K562 (cell line): ENCODE data around the gene CBX2. TPM values are rescaled to one million over a fixed set of nuclear protein-coding genes. Genes with fewer than 3 reads are reported as not detected.

ENCODE experiments used
- EP400 ChIP-seq: fragments of 450-650 bp; IDR thresholded peaks from 2 replicates; pipeline ENCODE4 v1.6.1; 2017; ENCODE audit warnings: antibody characterized with exemption, mild to moderate bottlenecking, moderate library complexity
- FOXJ2 ChIP-seq: fragments of 200-800 bp; sonication (Bioruptor generic); IDR thresholded peaks from 2 replicates; pipeline ENCODE4 v1.6.1; 2016; ENCODE audit warnings: missing genetic modification characterization, missing compliant biosample characterization
- GTF2E2 ChIP-seq: fragments of 200-800 bp; sonication (Bioruptor generic); IDR thresholded peaks from 2 replicates; pipeline ENCODE4 v1.6.1; 2016; ENCODE audit warnings: missing genetic modification characterization, missing compliant biosample characterization
- HOXB6 ChIP-seq: fragments of 250-450 bp; sonication (Bioruptor Pico); IDR thresholded peaks from 2 replicates; pipeline ENCODE4 v1.5.1; 2022; ENCODE audit warnings: mild to moderate bottlenecking, borderline replicate concordance
- MTF1 ChIP-seq: fragments of 250-450 bp; sonication (Bioruptor Pico); IDR thresholded peaks from 2 replicates; pipeline ENCODE4 v1.9.0; 2021; ENCODE audit warnings: moderate library complexity, mild to moderate bottlenecking, inconsistent platforms, borderline replicate concordance
- SRSF7 ChIP-seq: fragments of 200-400 bp; formaldehyde crosslinking; optimal IDR thresholded peaks from 2 replicates; pipeline ENCODE3; 2017; ENCODE audit warnings: mild to moderate bottlenecking, low read depth, low read length
- ZBTB26 ChIP-seq: fragments of 450-650 bp; formaldehyde crosslinking; IDR thresholded peaks from 2 replicates; pipeline ENCODE4 v1.4.0; 2022; ENCODE audit warnings: missing genetic modification characterization
- polyA plus RNA-seq, 8 experiments: library from polyadenylated mRNA; depleted of rRNA in 4 of 8; stranded (reverse) in 5 of 8; unstranded in 3 of 8; fragments of >200 nt; fragmentation: Nextera tagmentation in 2 of 8; fragmentation: Illumina TruSeq in 1 of 8; extraction: Ambion mirVana in 2 of 8; extraction: Trizol in 1 of 8; gene quantifications; 2 replicates each; pipeline versions ENCODE4 v1.2.1 to v1.2.3, GENCODE V29; 2011 to 2014; ENCODE audit warnings: inconsistent platforms in 1 of 8, missing spikeins in 1 of 8
- total RNA-seq, 7 experiments: library from RNA; depleted of rRNA in 6 of 7; stranded (reverse); fragments of >200 nt in 6 of 7; fragmentation: Illumina TruSeq in 2 of 7; extraction: Trizol in 2 of 7; gene quantifications; 2 replicates each; pipeline versions ENCODE4 v1.2.1 to v1.2.3, GENCODE V29; 2011 to 2021; ENCODE audit warnings: low replicate concordance in 1 of 7
- TF ChIP-seq, protein P1 (sequence below): sonication (generic); formaldehyde crosslinking; IDR thresholded peaks from 2 replicates; pipeline ENCODE4 v1.8.0; 2023; ENCODE audit warnings: mild to moderate bottlenecking, missing genetic modification reagents
- TF ChIP-seq, protein P2 (sequence below), 2 experiments: fragments of 450-650 bp in 1 of 2; sonication (generic) in 1 of 2; formaldehyde crosslinking; conservative IDR thresholded peaks; 2 replicates each; pipeline versions ENCODE4 v1.4.0 to v1.8.1; 2020 to 2022; ENCODE audit warnings: mild to moderate bottlenecking in 1 of 2, missing genetic modification reagents in 1 of 2

The CBX2 gene
- total and polyA plus RNA-seq, 9 of the 15 experiments (the other 6 are each of a cell fraction or from before 2014, with no cell fraction given) = 0.66 to 26.9 (median 13.9) TPM

GRCh38 chr17:79836510-79836971 lies 58.6 kb downstream of the CBX2 start (continued):
- TF ChIP-seq, protein P1, sequence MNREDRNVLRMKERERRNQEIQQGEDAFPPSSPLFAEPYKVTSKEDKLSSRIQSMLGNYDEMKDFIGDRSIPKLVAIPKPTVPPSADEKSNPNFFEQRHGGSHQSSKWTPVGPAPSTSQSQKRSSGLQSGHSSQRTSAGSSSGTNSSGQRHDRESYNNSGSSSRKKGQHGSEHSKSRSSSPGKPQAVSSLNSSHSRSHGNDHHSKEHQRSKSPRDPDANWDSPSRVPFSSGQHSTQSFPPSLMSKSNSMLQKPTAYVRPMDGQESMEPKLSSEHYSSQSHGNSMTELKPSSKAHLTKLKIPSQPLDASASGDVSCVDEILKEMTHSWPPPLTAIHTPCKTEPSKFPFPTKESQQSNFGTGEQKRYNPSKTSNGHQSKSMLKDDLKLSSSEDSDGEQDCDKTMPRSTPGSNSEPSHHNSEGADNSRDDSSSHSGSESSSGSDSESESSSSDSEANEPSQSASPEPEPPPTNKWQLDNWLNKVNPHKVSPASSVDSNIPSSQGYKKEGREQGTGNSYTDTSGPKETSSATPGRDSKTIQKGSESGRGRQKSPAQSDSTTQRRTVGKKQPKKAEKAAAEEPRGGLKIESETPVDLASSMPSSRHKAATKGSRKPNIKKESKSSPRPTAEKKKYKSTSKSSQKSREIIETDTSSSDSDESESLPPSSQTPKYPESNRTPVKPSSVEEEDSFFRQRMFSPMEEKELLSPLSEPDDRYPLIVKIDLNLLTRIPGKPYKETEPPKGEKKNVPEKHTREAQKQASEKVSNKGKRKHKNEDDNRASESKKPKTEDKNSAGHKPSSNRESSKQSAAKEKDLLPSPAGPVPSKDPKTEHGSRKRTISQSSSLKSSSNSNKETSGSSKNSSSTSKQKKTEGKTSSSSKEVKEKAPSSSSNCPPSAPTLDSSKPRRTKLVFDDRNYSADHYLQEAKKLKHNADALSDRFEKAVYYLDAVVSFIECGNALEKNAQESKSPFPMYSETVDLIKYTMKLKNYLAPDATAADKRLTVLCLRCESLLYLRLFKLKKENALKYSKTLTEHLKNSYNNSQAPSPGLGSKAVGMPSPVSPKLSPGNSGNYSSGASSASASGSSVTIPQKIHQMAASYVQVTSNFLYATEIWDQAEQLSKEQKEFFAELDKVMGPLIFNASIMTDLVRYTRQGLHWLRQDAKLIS (CRISPR knock-in tag) = peak; percentile 51; the same call in 1 of the 2 replicates
- TF ChIP-seq, protein P2, sequence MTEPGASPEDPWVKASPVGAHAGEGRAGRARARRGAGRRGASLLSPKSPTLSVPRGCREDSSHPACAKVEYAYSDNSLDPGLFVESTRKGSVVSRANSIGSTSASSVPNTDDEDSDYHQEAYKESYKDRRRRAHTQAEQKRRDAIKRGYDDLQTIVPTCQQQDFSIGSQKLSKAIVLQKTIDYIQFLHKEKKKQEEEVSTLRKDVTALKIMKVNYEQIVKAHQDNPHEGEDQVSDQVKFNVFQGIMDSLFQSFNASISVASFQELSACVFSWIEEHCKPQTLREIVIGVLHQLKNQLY (CRISPR knock-in tag; conservative IDR thresholded peaks at IDR 0.05) = 0 out of 4 replicates have a peak, but pooled peaks of 1 of the 2 experiments have one; percentile 4
- no peak for TF ChIP-seq FOXJ2
- TF ChIP-seq SRSF7 = no peak
- 0 out of 2 replicates have a peak, but pooled peaks have one; percentile 27 for TF ChIP-seq GTF2E2 (tag)
- TF ChIP-seq ZBTB26 (CRISPR knock-in tag) = 0 out of 2 replicates have a peak, but pooled peaks have one; percentile 45
- TF ChIP-seq EP400 = peak; percentile 32
- TF ChIP-seq HOXB6 (CRISPR knock-in tag) = no peak
- TF ChIP-seq MTF1 = 0 out of 2 replicates have a peak, but pooled peaks have one; percentile 8
